NCI-H2029 treated with DMSO at 0.1 percent for 48 hours (cell line): Measurements from ENCODE around the gene TANGO6.
"Not testable (repeated sequence)": the region's sequence is repeated elsewhere in the genome, so short reads cannot be mapped to it uniquely, and the experiment has no call there.

Source experiments
- DNase-seq: peaks from one replicate; lab custom pipeline; 2025; lab: John Stamatoyannopoulos, UW

TANGO6 gene

DNA sequence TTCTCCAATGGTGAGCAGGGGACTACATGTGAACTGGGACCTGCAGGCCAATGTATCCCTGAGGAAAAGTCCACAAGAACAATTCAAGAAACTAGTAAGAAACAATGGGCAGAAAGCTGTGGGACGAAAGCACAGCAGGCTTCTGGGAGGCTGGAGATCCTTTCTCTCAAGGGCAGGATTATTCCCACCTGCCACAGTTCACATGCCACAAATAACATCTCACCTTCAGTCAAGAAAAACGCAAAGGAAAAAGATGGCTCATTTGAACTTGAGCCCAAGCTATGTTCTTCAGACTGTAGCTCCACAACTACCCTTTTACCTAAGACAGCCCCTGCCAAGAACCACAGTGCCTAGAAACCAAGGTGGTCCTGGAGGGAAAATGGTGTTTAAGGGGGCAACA lies 275.1 kb downstream of the TANGO6 start:
- DNase-seq: no peak

DNA sequence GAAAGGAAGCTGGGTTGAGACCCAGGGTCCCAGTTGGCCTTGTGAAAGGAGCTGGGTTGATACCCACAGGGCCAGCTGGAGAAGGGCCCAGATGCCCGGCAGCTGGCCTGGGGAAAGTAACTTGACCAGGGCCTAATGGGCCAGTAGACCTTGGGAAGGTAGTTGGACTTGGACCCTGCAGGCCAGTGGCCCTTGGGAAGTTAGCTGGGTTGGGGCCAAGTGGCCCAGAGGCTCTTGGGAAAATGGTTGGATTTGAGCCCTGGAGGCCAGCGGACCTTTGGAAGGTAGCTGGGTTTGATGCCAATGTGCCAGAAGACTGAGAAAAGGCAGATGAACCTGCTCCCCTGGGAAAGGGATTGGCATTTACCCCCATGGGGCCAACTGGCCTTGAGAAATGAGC lies 275.7 kb downstream of the TANGO6 start:
- DNase-seq: no peak

DNA sequence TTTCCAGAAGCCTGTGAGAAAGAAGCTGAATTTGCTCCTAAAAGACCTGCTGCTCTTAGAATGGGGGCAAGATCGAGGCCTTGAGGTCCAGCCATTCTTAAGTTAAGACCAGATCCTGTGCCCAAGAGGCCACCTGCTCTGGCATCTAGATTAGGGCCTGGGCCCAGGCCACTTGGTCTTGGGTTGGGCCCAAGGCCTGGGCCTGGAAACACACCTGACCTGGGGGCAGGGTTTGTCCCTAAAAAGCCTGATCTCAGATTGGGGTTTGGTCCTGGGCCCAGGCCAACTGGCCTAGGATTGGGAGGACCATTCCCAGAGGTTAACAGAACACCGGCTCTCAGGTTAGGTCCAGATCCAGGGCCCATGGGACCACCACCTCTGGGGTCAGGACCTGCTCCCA lies 276.2 kb downstream of the TANGO6 start:
- DNase-seq: no peak

DNA sequence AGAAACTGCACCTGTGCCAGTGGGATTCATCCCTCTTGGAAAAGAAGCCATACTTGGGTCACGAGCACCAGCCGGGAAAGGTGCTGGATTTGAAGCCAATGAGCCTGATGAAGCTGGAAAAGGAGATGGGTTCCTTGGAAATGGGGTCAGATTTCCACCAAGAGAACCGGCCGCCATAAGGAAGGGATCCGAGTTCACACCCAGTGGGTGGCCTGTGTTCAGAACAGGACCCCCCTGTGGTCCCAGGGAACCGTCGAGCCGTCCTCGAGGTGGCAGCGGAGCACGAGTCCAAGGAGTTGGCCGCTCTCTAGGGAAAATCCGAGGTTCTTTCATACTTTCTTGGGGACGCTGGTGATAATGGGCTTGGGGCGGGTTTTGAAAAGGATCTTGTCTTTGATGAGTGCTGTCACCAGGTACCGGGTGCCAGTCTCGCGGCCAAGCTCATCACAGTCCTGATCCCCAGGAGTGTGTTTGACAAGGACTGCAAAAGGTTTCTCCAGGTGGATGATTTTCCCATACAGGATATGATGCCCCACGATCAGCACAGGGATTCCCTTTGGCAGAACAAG lies 276.8 kb downstream of the TANGO6 start:
- no peak for DNase-seq

DNA sequence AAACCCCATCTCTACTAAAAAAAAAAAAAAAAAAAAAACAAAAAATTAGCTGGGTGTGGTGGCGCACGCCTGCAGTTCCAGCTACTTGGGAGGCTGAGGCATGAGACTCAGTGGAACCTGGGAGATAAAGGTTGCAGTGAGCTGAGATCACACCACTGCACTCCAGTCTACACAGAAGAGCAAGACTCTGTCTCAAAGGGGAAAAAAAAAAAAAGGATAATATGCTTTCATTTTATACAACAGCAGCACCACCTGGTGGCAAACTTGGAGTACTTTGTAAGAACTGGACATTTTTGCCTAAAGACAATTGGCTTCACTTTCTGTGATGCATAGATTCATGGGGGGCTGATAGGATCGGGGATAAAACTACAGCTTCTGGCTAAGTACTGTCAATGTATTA lies 280.6 kb downstream of the TANGO6 start:
- peak; percentile 11 for DNase-seq

DNA sequence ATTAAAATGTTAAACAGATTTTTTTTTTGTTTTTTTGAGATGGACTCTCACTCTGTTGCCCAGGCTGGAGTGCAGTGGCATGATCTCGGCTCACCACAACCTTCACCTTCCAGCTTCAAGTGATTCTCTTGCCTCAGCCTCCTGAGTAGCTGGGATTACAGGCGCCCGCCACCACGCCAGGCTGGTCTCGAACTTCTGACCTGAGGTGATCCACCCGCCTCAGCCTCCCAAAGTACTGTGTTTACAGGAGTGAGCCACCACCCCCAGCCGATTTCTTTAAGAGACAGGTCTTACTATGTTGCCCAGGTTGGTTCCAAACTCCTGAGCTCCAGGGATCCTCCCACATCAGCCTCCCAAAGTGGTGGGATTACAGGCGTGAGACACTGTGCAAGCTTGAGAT lies 281.1 kb downstream of the TANGO6 start:
- not testable (repeated sequence) for DNase-seq

DNA sequence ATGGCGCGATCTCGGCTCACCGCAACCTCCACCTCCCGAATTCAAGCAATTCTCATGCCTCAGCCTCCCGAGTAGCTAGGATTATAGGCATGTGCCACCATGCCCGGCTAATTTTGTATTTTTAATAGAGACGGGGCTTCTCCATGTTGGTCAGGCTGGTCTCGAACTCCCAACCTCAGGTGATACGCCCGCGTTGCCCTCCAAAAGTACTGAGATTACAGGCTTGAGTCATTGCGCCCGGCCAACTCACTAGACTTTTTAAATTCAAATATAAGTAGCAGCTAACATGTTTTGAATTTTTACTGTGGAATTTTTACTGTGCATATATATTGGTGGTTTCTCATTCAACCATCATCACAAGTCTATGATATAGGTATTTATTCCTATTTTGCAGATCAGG lies 281.6 kb downstream of the TANGO6 start:
- DNase-seq: not testable (repeated sequence)

DNA sequence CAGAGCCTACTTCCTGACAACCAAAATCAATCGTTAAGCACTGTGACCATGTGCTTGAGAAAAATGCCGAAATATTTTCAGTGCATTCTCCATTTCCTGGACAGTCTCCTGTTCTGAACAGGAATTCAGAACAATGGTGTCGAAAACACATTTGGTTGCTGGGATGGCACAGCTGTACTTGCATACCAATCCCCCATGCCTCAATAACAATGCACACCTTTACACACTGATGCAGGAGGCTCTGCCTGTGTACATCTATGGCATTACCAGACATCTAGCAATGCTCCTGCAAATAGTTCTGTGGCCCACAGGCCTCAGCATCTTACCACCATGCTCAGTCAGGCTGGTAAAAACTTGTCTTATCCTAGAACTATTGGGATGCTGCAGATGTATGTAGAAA lies 282.9 kb downstream of the TANGO6 start:
- no peak for DNase-seq

DNA sequence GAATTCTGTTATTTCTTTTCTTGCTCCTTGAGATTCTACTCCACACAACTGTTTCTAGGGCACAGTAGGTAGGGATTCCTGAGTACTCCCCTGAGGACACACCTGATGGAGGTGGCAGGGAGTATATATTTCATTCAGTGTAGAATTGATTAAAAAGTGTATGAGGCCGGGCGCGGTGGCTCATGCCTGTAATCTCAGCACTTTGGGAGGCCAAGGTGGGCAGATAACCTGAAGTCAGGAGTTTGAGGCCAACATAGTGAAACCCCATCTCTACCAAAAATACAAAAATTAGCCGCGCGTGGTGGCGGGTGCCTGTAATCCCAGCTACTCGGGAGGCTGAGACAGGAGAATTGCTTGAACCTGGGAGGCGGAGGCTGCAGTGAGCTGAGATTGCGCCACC lies 283.5 kb downstream of the TANGO6 start:
- not testable (repeated sequence) for DNase-seq

DNA sequence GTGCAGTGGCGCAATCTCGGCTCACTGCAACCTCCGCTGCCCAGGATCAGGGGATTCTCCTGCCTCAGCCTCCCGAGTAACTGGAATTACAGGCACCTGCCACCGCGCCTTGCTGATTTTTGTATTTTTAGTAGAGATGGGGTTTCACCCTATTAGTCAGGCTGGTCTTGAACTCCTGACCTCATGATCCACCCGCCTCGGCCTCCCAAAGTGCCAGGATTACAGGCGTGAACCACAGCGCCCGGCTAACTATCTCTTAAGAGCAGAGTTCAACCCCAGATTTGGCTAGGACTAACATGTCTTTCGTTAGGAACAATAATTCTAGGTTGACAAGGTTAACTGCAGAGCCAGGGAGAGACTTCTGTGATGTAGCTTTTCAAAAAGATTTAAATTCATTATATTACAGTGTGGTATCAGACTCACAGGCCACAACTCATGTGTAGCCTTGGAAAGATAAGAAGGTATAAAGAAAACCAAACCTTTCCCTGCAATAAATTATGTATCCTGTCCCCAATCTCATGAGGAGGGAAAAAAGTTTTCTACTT lies 284.7 kb downstream of the TANGO6 start:
- no peak for DNase-seq

DNA sequence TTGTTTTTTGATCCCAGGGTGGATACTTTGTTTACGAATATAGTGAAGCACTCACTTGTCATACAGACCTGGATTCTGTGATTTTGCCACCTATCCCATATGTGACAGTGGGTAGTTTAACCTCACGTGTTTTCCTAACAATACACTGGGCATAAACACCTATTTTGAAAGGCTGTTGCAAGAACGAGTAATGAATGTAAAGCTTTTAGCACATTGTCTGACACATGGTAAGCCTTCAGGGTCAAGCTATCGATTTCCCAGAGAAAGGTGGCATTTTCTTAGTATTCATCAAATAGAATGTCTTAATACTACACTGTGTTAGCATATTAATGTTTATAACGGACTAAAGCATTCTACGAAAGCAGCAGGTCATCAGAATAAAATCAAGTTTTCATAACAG lies 287.1 kb downstream of the TANGO6 start:
- no peak for DNase-seq

DNA sequence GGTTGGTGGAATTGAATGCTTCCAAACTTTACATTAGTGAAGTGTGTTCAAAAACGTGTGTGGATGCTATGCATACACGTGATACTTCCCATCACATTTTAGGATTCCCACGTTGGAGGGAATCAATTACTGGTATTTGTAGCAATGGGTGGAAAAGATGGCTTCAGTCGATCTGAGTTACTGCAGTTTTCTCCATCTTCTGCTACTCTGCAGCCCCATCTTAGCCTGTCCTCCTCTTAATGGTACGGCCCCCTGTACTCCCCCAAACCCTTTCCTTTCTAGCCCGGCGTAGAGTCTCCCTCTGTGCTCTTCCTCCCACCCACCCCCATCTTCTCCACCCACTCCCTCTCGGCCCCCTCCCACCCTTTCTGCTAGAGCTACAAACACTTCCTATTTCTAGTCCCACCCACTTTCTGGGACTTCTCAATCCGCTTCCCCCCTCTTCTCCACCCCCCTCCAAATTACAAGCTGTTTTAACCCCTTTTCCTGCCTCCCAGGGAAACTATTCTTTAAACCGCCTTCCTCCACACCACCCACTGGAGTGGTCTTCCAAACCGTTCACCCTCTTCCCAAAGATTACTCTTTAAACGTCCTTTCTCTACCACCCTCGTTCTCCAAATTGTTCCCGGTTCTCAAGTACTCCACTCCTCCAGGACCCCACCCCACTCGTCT lies 288.0 kb downstream of the TANGO6 start:
- no peak for DNase-seq

DNA sequence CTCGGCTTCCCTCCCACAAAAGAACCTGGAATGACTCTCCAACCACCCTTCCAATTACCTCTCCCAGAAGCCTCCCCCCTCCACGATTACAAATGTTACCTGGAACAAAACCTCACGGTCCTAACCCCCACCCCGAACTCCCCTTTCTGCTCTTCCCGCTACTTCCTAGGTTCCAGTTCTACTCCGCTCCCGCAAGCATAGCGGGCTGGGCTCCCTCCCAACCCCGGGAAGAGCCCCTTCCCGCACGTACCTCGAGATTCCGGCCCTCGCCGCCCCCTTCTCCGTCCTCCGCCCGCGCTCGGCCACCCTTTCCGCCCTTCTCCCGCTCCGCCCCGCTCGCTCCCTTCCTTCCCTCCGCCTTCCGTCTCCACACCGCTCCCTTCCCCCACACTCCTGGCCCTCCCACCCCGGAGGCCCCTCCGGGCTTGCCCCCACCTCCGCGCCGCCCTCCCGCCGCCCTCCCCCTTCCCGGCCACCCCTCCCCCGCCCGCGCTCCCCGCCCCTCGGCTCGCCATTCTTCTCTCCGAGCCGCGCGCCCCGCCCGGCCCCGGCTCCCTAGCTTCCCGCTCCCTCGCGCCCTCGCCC lies 288.6 kb downstream of the TANGO6 start:
- DNase-seq: no peak

DNA sequence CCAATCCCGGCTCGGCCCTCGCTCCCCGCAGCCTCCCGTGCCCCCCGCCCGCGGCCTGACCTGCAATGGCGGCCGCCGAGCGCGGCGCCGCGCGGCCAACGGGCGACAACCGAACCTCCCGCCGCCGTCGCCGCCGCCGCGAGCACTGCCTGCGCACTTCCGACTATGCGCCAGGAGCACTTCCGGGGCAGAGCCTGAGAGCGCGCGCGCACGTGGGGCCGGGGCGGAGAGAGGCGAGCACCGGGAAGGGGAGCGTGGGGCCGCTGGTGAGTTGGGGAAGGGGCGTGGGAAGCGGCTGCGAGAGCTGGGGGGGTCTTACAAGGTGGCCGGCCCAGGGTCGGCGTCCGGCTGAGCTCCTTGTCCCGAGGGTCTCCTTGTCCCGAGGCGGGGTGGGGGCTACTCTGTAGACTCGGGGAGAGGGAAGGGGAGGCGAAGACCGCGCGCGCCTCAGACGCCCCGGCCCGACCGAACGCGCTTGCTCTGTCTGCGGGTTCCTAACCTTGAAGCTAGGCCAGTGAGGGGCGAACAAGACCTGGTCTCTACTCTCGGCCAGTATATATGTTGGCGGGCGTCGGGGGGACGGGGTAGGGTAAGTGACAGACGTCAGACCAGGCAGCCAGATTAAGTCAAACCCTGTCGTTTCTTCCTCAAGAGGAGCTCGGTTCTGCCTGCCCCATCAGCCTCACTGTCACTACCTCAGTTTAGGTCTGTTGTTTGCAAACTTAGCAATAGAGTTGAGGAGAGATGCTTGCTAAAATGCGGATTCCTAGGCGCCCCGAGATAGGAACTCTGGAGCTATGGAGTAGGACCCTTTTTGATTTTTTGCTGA lies 289.3 kb downstream of the TANGO6 start, which contains the start of the genes CHTF8 and UTP4:
CHTF8 (minus strand) TSS at position 165 of the 829 bp plus-strand sequence. CDS start 11,130 bp downstream, outside the sequence.
UTP4 (plus strand) TSS at position 226 of the 829 bp plus-strand sequence. CDS start 811 bp downstream, outside the sequence.
- DNase-seq: no peak

DNA sequence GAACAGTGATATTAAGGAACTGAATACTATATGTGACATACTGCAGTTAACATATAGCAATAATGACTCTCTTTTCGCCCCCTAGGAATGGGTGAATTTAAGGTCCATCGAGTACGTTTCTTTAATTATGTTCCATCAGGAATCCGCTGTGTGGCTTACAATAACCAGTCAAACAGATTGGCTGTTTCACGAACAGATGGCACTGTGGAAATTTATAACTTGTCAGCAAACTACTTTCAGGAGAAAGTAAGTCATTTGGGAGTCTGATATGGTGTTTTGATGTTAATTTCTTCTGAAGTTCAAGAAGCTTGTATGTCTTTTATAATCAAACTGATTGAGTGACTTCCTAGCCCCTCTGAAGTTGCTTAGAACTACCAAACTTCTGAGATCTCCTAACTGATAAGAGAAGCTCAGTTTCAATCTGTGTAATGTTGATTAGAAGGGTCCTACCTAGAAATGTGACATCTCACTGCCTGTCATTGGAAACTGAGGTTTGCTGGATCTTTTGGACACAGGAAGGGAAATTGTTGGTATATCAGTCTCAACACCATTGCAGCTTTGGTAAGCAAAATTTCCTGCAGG lies 290.1 kb downstream of the TANGO6 start:
- DNase-seq: no peak
